ENCODE results near the gene FAM47E.
"Not testable (repeated sequence)": the region's sequence is repeated elsewhere in the genome, so short reads cannot be mapped to it uniquely, and the experiment has no call there.

Gene FAM47E

DNA sequence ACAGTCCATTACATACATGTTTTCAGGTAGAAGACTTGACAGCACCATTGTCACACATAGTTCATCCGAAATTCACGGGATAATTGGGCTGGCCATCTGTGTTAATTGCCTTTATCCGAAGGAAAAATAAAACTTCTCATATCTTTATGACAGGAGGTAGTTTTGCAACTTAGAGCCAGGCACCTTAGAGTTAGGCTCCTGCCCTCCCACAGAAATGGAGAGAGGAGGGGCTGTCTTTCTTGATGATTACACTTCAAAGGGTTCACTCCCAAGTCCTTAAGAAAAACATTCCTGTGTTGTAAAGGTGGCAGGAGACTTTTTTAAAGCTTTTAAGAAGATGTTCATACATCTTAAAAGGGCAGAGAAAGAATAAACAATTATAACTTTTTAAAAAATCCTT lies 27.4 kb upstream of the FAM47E start:
- DNase-seq (ENCODE audit: low read depth in 3 of 3), result no peak

DNA sequence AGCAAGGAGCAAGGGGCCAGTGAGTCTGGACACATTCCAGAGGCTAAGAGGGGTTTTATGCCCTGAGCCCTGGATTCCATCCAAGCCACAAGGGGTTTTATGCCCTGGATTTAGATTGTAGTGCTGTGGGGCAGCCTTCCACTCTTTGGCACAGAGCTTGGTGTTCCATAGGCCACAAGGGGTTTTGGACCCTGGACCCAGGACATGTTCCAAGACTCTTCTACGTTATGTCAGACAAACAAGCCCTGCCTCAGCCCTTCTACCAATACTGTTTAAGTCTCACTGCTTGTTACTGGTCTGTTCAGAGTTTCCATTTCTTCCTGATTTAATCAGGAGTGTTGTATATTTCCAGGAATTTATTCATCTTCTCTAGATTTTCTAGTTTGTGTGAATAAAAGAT lies 25.1 kb upstream of the FAM47E start:
- no peak for DNase-seq (ENCODE audit: low read depth in 3 of 3)

DNA sequence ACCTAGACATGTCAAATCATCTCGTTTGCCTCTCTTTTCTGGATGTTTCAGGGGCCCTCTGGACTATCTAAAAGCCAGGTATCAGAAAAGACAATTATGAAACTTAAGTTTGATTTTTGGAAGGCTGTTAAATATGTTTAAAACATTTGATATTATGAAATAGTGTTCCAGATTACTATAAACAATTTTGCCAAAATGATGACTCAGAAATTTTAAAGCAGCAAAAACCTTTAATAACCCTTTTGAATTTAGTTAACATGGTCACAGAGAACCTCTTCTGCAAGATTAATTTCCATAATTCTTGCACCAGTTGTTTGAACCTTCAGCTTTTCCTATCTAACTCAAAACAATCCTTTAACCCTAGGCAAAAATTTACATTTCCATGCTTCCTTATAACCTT lies 18.8 kb upstream of the FAM47E start:
- no peak for DNase-seq (ENCODE audit: low read depth in 3 of 3)

DNA sequence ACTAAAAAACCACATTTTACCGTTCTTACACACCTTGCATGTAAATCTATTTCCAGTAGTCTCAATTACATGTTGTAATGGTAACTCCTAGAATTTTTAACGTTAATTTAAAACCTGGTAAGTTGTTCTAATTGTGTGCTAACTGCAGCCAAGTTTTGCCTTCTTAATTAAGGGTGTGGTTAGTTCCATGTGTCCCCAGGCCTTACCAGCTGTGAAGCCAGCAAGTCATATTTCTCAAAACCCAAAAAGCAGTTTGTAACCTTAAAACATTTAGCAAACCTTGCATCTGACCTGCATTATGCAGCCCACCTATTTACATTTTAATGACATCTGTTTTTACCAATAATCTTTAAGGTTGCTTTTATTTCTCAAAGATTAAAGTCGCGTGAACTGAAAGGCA lies 18.4 kb upstream of the FAM47E start:
- no peak for DNase-seq (ENCODE audit: low read depth in 3 of 3)

DNA sequence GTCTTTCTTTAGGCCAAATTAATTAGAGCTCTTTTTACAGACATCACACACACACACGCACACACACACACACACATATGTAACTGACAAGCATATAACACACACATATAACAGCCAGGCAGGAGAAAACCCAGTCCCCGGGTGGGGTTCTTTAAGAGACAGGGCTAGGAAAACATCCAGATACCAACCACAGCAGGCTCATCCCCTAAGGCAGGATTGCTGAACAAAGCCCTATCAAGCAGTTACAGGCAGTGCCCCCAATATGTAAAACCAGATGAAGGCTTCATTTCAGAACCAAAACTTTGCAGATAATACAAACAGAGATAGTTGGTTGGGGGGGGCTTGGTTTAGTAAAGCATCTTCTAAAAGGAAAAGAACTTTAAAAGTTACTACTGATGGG lies 18.0 kb upstream of the FAM47E start:
- DNase-seq (ENCODE audit: low read depth in 3 of 3), result no peak

DNA sequence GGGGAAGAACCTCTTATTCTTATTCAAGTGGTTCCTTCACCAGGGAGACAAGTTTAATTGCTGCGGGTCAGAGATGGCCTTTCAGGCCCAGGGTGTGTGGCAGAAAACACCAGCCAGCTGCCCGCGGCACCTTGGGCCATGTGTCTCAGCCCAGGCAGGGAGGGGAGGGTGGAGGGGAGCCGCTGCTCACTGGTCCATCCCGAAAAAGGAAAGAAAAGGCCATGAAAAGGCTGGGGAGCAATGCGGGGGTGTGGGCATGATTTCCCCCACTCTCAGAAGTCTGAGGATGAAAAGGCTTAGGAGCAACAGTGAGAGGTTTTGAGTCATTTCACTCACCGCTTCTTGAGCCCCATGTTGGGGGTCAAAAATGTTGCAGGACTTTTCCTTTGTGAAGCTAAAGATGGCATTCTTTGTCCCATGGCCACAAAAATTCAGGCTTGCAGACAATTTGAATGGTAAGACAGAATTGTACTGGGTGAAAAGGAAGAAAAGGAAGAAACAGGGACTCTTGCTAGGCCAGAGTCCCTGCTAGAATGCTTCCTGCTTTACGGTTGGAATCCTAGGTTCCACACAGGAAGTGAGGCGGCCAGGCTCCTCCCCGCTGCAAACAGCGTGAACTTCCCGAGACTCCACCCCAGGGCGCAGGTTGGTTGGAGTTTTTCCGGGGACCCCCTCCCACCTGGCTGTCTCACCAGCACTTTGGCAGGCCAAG lies 17.4 kb upstream of the FAM47E start:
- DNase-seq (ENCODE audit: low read depth in 3 of 3), result no peak

DNA sequence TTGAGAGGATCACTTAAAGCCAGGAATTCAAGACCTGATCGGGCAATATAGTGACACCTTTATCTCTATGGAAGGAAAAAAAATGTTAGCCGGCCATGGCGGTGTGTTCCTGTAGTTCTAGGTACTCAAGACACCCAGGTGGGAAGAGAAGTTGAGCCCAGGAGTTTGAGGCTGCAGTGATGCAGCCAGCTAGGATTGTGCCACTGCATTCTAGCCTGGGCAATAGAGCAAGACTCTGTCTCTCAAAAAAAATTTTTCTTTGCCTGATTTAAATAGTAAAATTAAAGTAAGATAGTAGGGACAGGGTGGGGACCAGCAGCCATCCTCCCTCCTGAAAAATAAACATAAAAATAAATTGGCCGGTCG lies 16.9 kb upstream of the FAM47E start:
- no peak for DNase-seq (ENCODE audit: low read depth in 3 of 3)

DNA sequence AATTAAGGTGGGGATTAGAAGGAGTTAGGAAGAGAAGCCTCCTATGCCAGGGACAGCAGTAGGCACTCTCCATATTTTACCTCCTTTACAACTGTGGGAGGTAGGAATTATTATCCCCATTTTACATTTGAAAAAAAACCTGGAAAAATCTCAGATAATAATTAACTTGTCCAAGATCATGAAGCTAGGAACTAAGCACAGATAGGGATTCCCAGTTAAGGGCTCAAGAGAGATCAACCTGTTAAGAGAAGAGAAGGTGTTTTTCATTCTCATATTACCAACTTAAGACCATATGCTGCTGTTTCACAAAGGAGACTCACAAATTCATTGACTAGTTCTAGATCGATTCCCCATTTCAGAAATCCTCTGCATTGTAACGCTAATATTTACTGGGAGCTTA lies 16.1 kb upstream of the FAM47E start:
- no peak for DNase-seq (ENCODE audit: low read depth in 3 of 3)

DNA sequence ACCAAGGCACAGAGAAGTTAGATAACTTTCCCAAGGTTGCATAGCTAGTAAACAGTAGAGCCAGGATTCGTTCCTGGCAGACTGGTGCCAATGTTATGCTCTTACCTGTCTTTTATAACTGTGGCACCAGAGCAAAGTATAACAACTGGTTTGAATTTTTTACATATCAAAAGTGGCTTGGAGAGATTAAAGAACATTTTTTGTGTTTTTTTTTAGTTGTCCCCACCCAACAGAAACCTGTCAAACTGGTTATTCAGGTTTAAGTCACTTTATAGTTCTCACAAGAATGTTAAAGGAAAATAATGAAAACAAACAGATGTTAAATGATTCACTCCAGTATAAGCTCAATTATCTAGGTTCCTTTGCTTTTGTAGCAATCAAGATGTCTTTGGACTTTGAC lies 15.6 kb upstream of the FAM47E start:
- no peak for DNase-seq (ENCODE audit: low read depth in 3 of 3)

DNA sequence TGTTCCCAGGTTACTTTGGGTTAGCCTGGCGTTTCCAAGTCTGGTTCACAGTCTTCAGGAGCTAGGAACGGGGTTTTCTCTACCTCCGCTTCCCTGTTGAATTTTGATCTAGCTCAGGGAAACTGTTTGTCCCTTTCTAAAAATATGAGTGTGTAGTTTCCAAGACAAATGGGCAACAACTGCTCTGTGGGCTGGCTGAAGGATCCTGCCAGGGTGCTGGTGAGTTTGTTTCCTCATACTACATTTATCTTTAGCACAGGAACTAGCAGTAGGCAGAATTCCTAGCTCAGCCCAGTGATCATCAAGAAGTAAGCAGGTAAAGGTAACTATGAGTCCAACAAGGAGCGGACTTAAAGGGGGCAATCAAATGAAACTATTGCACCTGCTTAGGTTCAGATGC lies 13.3 kb upstream of the FAM47E start:
- DNase-seq (ENCODE audit: low read depth in 3 of 3), result no peak

DNA sequence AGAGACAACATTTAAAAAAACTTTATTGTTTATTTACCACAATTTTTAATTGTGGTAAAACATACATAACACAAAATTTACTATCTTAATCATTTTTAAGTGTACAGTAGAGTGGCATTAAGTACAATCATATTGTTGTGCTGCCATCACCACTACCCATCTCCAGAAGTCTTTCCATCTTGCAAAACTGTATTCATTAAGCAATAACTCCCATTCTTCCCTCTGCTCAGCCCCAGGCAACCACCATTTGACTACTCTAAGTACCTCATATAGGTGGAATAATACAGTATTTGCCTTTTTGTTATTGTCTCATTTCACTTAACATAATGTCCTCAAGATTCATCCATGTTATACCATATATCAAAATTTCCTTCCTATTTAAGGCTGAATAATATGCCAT lies 12.8 kb upstream of the FAM47E start:
- DNase-seq (ENCODE audit: low read depth in 3 of 3), result no peak

DNA sequence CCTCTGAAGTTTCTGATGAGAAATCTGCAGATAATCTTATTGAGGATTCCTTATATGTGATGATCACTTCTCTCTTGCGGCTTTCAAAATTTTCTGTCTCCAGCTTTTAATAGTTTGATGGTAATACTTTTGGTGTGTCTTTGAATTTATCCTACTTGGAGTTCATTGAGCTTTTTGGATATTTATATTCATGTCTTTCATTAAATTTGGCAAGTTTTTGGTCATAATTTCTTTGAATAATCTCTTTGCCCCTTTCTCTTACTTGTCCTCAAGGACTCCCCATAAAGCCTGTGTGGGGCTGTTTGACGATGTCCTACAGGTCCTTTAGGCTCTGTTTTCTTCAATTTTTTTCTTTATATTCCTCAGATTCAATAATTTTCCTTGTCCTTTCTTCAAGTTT lies 11.3 kb upstream of the FAM47E start:
- no peak for DNase-seq (ENCODE audit: low read depth in 3 of 3)

DNA sequence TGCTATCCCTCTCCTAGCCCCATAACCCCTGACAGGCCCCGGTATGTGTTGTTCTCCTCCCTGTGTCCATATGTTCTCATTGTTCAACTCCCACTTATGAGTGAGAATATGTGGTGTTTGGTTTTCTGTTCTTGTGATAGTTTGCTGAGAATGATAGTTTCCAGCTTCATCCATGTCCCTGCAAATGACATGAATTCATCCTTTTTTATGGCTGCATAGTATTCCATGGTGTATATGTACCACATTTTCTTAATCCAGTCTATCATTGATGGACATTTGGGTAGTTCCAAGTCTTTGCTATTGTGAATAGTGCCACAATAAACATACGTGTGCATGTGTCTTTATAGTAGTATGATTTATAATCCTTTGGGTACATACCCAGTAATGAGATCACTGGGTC lies 7.6 kb upstream of the FAM47E start:
- not testable (repeated sequence) for DNase-seq (ENCODE audit: low read depth in 3 of 3)

DNA sequence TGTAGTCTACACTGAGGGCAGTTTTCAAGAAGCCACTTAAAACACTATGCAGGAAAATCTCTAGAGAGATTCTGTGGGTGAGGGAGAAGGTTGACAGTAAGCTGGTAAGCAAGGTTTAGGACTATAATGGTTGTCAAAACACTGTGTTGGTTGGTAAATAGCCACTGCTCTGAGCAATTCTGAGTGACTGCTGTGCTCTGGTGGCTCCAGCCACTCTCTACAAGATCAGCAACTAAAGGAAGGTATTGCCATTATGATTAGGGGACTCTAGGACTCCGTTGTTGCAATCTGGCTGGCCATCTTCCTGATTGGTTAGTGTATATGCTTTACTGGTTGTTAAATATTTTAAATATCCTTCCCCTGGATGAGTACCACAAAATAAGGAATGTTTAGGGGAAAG lies 5.5 kb upstream of the FAM47E start:
- no peak for DNase-seq (ENCODE audit: low read depth in 3 of 3)

DNA sequence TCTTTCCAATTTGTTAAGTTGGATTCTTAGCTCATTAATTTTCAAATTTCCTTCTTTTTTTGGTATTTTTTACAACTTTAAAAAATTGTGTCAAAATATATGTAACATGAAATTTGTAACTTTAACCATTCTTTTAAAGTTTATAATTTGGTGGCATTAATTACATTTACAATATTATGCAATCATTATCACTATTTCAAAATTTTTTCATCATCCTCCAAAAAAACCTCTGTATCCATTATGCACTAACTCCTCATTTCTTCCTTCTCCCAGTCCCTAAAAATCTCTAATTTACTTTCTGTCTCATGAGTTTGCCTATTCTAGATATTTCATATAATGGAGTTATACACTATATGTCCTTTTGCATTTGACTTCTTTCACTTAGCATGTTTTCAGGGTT lies 4.7 kb upstream of the FAM47E start:
- no peak for DNase-seq (ENCODE audit: low read depth in 3 of 3)

DNA sequence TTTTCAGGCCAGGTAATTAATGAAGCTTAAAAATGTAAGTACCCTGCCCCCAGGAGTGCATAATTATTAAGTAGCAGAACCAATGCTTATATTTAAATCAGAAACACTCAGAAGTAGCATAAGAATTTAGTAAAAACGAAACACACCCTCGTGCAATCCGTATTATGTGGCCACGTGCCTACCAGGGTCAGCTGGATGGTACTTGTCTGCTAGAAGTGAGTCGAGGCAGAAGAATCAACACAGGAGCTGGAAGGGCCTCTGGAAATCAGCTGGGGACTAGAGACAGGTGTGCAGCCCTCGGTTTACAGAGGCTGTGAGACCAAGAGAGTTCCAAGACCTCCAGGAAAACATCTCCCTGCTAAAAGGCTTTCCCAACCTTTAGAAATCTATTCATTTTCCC lies 559 bp upstream of the FAM47E start:
- DNase-seq (ENCODE audit: low read depth in 3 of 3), result no peak

DNA sequence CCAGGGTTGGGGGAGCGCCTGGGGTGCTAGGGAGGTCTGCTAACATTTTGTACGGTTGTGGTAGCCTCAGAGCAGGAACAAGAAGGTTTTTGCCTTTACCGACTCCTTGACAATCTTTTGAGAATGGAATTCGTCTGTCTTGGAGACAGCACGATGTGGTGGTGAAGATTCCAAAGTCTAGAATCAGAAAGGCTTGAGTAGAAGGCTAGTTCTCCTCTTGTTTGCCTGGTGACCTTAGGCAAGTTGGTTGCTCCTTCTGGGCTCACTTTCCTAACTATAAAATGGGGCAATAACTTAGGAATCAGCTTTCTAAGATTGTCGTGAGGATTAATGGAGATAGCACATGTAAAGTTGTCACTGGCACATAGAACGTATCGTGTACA lies 741 bp downstream of the FAM47E start:
- no peak for DNase-seq (ENCODE audit: low read depth in 3 of 3)

DNA sequence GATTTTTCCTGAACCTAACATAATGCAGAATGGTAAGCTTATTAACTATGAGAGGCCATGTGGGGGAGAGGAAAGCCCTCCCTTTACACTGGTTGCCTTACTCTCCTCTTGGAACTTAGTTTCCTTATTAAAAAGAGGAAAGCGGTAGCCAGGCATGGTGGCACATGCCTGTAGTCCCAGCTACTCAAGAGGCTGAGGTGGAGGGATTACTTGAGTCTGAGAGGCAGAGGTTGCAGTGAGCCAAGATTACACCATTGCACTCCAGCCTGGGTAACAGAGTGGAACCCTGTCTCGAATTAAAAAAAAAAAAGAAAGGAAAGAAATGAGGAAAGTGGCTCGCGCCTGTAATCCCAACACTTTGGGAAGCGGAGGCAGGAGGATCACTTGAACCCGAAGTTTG lies 2.0 kb downstream of the FAM47E start:
- DNase-seq (ENCODE audit: low read depth in 3 of 3), result no peak

DNA sequence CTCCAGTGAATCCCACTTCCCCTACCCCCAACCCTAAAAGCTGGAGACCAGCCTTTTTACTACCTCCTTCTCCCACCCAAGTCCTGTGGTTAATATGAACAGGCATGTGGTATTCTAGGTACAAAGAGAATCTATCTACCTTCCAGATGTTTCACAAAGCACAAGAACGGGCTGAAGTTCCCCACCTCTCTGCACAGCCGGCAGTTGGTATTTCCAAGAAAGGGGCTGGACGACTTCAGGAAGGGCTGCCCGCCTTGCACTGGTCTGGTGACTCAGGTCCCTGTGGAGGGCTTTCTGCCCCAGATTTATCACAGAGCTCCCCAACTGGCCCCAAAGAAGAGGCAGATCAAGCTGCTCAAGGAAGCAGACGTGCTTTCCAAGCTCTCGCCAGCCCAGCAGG lies 4.5 kb downstream of the FAM47E start:
- no peak for DNase-seq (ENCODE audit: low read depth in 3 of 3)

DNA sequence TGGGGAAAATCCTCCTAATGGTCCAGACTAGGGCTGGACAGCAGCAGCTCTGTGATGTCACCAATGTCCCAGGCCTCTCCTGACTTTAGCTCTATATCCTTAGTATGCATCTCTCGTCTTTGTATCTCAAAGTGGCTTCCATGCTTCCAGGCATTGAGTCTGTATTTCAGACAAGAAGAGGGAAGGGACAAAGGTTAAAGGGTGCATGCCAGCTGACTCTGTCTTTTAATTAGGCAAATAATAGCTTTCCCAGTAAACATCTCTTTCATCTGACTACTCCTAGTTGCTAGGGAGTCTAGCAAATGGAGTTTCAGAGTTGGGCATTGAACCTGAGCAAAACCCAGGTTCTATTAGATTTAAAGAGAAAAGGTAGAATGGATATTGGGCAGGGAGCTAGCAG lies 5.4 kb downstream of the FAM47E start:
- DNase-seq (ENCODE audit: low read depth in 3 of 3), result no peak

DNA sequence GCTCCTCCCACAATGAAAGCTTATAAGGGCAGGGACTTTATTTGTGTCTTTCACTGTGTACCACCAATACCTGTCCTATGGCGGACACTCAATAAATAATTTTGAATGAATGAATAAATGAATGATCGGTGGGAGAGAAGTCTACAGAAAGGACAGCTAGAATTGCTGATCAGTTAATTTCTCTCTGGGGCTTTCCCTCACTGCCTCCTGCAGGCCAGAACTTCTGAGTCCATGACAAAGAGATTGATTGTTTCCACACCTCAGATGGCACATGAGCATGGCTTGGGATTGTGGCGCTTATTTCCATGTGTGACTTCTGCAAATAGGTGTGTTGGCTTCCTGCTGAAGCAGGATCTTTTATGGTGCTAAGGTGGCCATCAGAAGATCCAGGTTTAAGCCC lies 6.3 kb downstream of the FAM47E start:
- no peak for DNase-seq (ENCODE audit: low read depth in 3 of 3)

DNA sequence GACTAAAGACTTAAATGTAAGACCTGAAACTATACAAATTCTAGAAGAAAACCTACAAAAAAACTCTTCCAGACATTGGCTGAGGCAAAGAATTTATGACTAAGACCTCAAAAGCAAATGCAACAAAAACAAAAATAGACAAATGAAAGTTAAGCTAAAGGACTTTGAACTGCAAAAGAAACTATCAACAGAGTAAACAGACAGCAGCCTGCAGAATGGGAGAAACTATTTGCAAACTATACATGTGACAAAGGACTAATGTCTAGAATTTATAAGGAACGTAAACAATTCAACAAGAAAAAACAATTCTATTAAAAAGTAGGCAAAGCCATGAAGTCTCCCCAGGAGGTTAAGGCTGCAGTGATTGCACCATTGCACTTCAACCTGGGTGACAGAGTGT lies 9.1 kb downstream of the FAM47E start:
- DNase-seq (ENCODE audit: low read depth in 3 of 3), result no peak

DNA sequence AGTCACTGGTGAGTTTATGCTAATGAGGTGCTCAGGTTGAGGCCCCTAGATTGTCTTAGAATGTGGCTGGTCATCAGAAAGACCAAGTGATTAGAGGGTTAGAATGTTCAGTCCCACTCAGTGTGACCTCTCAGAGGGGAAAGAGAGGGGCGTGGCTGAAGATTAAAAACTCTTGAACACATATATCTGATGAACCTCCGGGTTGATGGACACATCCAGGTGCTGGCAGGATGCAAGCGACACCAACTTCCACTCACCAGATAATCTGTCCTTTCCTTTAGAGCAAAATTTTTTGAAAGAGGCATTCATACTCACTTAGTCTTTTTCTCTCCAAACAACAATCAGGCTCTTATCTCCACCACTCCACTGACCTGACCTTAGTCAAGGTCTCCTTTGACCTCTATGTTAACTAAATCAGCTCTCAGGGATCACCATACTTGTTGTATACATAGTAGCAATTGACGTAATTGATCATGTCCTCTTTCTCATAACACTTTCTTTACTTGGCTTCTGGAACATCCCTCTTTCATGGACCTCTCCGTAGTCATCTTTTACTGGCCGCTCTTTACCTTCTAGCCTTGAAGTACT lies 14.2 kb downstream of the FAM47E start:
- no peak for DNase-seq (ENCODE audit: low read depth in 3 of 3)

DNA sequence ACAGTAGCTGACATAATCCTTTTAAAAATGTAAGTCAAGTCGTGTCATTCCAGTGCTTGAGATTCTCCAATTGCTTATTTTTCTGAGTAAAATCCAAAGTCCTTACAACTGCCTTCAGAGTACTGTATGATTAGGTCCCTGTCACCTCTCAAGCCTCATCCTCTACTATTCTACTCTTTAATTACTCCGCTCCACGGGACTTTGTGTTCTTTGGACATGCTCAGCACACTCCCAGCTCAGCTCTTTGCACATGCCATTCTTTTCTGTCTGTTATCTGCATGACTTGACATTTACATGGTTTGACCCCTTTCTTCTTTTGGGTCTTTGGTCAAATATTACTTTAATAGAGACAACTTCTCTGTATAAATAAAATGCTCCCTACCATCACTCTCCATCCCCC lies 15.1 kb downstream of the FAM47E start:
- no peak for DNase-seq (ENCODE audit: low read depth in 3 of 3)

Data from stimulated activated CD4-positive, alpha-beta T cell treated with anti-CD3 and anti-CD28 coated beads, TNF-alpha, amount 100 ng/mL, for 48 hours (primary cell).